GM19324 (cell line): ENCODE measurements around the gene PRKG2.
"Not testable (repeated sequence)": the region's sequence is repeated elsewhere in the genome, so short reads cannot be mapped to it uniquely, and the experiment has no call there.

ENCODE experiments used
- ATAC-seq: cut with Tn5 transposase; IDR thresholded peaks from one replicate; pipeline ENCODE4 v1.9.1; 2021; ENCODE audit warnings: mild to moderate bottlenecking, moderate library complexity; ENCODE audit not compliant: unreplicated experiment, low FRiP score

PRKG2 gene

GRCh38 chr4:81164623-81165416 is 50.2 kb downstream of the PRKG2 start:
- ATAC-seq: no peak

GRCh38 chr4:81164126-81164525 is 50.9 kb downstream of the PRKG2 start:
- ATAC-seq: no peak

GRCh38 chr4:81162752-81163458 is 52.1 kb downstream of the PRKG2 start:
- ATAC-seq: no peak

GRCh38 chr4:81153714-81154323 is 61.2 kb downstream of the PRKG2 start:
- ATAC-seq: not testable (repeated sequence)

- ATAC-seq: no peak
Measured at GRCh38 chr4:81152839-81153713, 61.9 kb downstream of the PRKG2 start.

- ATAC-seq: no peak
Measured at GRCh38 chr4:81149976-81150375, 65.0 kb downstream of the PRKG2 start.

GRCh38 chr4:81148576-81148975 is 66.4 kb downstream of the PRKG2 start:
- ATAC-seq: no peak

- no peak for ATAC-seq
Measured at GRCh38 chr4:81146466-81146865, 68.6 kb downstream of the PRKG2 start.

- ATAC-seq: no peak
Measured at GRCh38 chr4:81143183-81143582, 71.8 kb downstream of the PRKG2 start.

- no peak for ATAC-seq
Measured at GRCh38 chr4:81142744-81143143, 72.3 kb downstream of the PRKG2 start.

- ATAC-seq: no peak
Measured at GRCh38 chr4:81137894-81138293, 77.1 kb downstream of the PRKG2 start.

GRCh38 chr4:81137446-81137845 is 77.6 kb downstream of the PRKG2 start:
- ATAC-seq: no peak

- no peak for ATAC-seq
Measured at GRCh38 chr4:81136161-81136905, 78.7 kb downstream of the PRKG2 start.

GRCh38 chr4:81135501-81135900 is 79.5 kb downstream of the PRKG2 start:
- ATAC-seq: no peak

GRCh38 chr4:81131563-81131962 is 83.5 kb downstream of the PRKG2 start:
- no peak for ATAC-seq

- ATAC-seq: no peak
Measured at GRCh38 chr4:81131066-81131465, 84.0 kb downstream of the PRKG2 start.

GRCh38 chr4:81130569-81130968 is 84.5 kb downstream of the PRKG2 start:
- no peak for ATAC-seq

- ATAC-seq: no peak
Measured at GRCh38 chr4:81120055-81120454, 95.0 kb downstream of the PRKG2 start.

GRCh38 chr4:81118086-81118485 is 96.9 kb downstream of the PRKG2 start:
- ATAC-seq: no peak

- no peak for ATAC-seq
Measured at GRCh38 chr4:81116566-81116965, 98.5 kb downstream of the PRKG2 start.
